GM19438 (cell line): ENCODE data around the gene ZCCHC14.
"Not testable (repeated sequence)": the region's sequence is repeated elsewhere in the genome, so short reads cannot be mapped to it uniquely, and the experiment has no call there.

Experiments
- ATAC-seq: cut with Tn5 transposase; IDR thresholded peaks from one replicate; pipeline ENCODE4 v1.9.1; 2021; ENCODE audit warnings: low read depth; ENCODE audit not compliant: unreplicated experiment

The ZCCHC14 gene

GRCh38 chr16:87389914-87390313 lies 102.9 kb downstream of the ZCCHC14 start:
- ATAC-seq: not testable (repeated sequence)

GRCh38 chr16:87389245-87389644 lies 103.6 kb downstream of the ZCCHC14 start:
- no peak for ATAC-seq

GRCh38 chr16:87388818-87389134 lies 104.0 kb downstream of the ZCCHC14 start:
- ATAC-seq: no peak

GRCh38 chr16:87387942-87388817 lies 104.6 kb downstream of the ZCCHC14 start:
- peak; percentile 42 for ATAC-seq

GRCh38 chr16:87384875-87385167 lies 108.0 kb downstream of the ZCCHC14 start:
- ATAC-seq: not testable (repeated sequence)

GRCh38 chr16:87384162-87384874 lies 108.5 kb downstream of the ZCCHC14 start:
- peak; percentile 25 for ATAC-seq

GRCh38 chr16:87383505-87384161 lies 109.2 kb downstream of the ZCCHC14 start, which contains the start of gene FBXO31:
Gene FBXO31, minus strand, starts transcription at chr16:87383776. Its CDS starts 32 bp downstream, at chr16:87383744.
- peak; percentile 43 for ATAC-seq

- ATAC-seq: no peak
Measured at GRCh38 chr16:87382023-87382785, 110.6 kb downstream of the ZCCHC14 start.

GRCh38 chr16:87380881-87381280 lies 111.9 kb downstream of the ZCCHC14 start:
- ATAC-seq: no peak

GRCh38 chr16:87380403-87380802 lies 112.4 kb downstream of the ZCCHC14 start:
- no peak for ATAC-seq

- not testable (repeated sequence) for ATAC-seq
Measured at GRCh38 chr16:87379312-87379752, 113.5 kb downstream of the ZCCHC14 start.

GRCh38 chr16:87376660-87377059 lies 116.2 kb downstream of the ZCCHC14 start:
- ATAC-seq: no peak

- ATAC-seq: no peak
Measured at GRCh38 chr16:87375426-87376135, 117.2 kb downstream of the ZCCHC14 start.

- ATAC-seq: no peak
Measured at GRCh38 chr16:87374313-87374712, 118.5 kb downstream of the ZCCHC14 start.

GRCh38 chr16:87372305-87372704 lies 120.5 kb downstream of the ZCCHC14 start:
- no peak for ATAC-seq

- ATAC-seq: no peak
Measured at GRCh38 chr16:87371261-87371866, 121.5 kb downstream of the ZCCHC14 start.

- ATAC-seq: no peak
Measured at GRCh38 chr16:87369796-87370719, 122.8 kb downstream of the ZCCHC14 start.

GRCh38 chr16:87369117-87369765 lies 123.6 kb downstream of the ZCCHC14 start:
- no peak for ATAC-seq
